MM.1S (cell line): ENCODE measurements around the gene DSCAML1.

Experiments used
- DNase-seq: peaks from one replicate; pipeline ENCODE4 v3.0.0-alpha.2; 2015
- H2AFZ ChIP-seq: fragments of 300-600 bp; sonication (generic); 2 replicates; pipeline ENCODE4 v1.6.0; 2016; ENCODE audit warnings: antibody characterized with exemption, low read length
- H3F3A ChIP-seq: fragments of 300-600 bp; sonication (generic); 2 replicates; pipeline ENCODE4 v1.6.1; 2016; ENCODE audit warnings: mild to moderate bottlenecking, antibody characterized with exemption, low read length, moderate library complexity, mixed read lengths; ENCODE audit not compliant: insufficient read depth
- H3K27ac ChIP-seq: fragments of 300-600 bp; sonication (generic); 2 replicates; pipeline ENCODE4 v1.5.1; 2016; ENCODE audit warnings: mild to moderate bottlenecking, low read length
- H3K27me3 ChIP-seq: fragments of 300-600 bp; sonication (generic); replicated peaks from 2 replicates; pipeline ENCODE4 v1.6.0; 2016; ENCODE audit warnings: low read length; ENCODE audit not compliant: insufficient read depth
- H3K36me3 ChIP-seq: fragments of 300-600 bp; sonication (generic); replicated peaks from 2 replicates; pipeline ENCODE4 v1.6.1; 2016; ENCODE audit warnings: mild to moderate bottlenecking, low read length, mixed read lengths; ENCODE audit not compliant: insufficient read depth
- H3K4me1 ChIP-seq: fragments of 300-600 bp; sonication (generic); 2 replicates; pipeline ENCODE4 v1.6.1; 2016; ENCODE audit warnings: low read length, mixed read lengths
- H3K4me2 ChIP-seq: fragments of 300-600 bp; sonication (generic); 2 replicates; pipeline ENCODE4 v1.6.0; 2016; ENCODE audit warnings: low read depth, low read length
- H3K4me3 ChIP-seq: fragments of 300-600 bp; sonication (generic); 2 replicates; pipeline ENCODE4 v1.5.1; 2016; ENCODE audit warnings: low read length, mixed read lengths
- H3K79me2 ChIP-seq: fragments of 300-600 bp; sonication (generic); 2 replicates; pipeline ENCODE4 v1.6.1; 2016; ENCODE audit warnings: mixed run types, low read length, mixed read lengths
- H3K9ac ChIP-seq: fragments of 300-600 bp; sonication (generic); 2 replicates; pipeline ENCODE4 v1.6.1; 2016; ENCODE audit warnings: low read length, mixed read lengths
- H3K9me2 ChIP-seq: fragments of 300-600 bp; sonication (generic); replicated peaks from 2 replicates; pipeline ENCODE4 v1.6.1; 2016; ENCODE audit warnings: mild to moderate bottlenecking, low read length, mixed read lengths; ENCODE audit not compliant: insufficient read depth
- H3K9me3 ChIP-seq: fragments of 300-600 bp; sonication (generic); replicated peaks from 2 replicates; pipeline ENCODE4 v1.6.1; 2016; ENCODE audit warnings: mild to moderate bottlenecking, low read length, mixed read lengths; ENCODE audit not compliant: insufficient read depth
- H4K20me1 ChIP-seq: fragments of 300-600 bp; sonication (generic); 2 replicates; pipeline ENCODE4 v1.6.1; 2016; ENCODE audit warnings: mild to moderate bottlenecking, low read length, moderate library complexity, mixed read lengths; ENCODE audit not compliant: insufficient read depth
- CTCF ChIP-seq: fragments of 300-600 bp; sonication (generic); IDR thresholded peaks from 2 replicates; pipeline ENCODE4 v1.5.1; 2016; ENCODE audit warnings: antibody characterized with exemption, low read length, mixed read lengths
- EZH2 ChIP-seq: fragments of 300-600 bp; sonication (generic); optimal IDR thresholded peaks from 2 replicates; pipeline ENCODE3; 2017; ENCODE audit warnings: low read depth, mild to moderate bottlenecking, antibody characterized with exemption, low read length, mixed read lengths
- EZH2phosphoT487 ChIP-seq: fragments of 300-600 bp; sonication (generic); IDR thresholded peaks from 2 replicates; pipeline ENCODE4 v1.6.1; 2018; ENCODE audit warnings: antibody characterized with exemption, low read length

The DSCAML1 gene

DNA sequence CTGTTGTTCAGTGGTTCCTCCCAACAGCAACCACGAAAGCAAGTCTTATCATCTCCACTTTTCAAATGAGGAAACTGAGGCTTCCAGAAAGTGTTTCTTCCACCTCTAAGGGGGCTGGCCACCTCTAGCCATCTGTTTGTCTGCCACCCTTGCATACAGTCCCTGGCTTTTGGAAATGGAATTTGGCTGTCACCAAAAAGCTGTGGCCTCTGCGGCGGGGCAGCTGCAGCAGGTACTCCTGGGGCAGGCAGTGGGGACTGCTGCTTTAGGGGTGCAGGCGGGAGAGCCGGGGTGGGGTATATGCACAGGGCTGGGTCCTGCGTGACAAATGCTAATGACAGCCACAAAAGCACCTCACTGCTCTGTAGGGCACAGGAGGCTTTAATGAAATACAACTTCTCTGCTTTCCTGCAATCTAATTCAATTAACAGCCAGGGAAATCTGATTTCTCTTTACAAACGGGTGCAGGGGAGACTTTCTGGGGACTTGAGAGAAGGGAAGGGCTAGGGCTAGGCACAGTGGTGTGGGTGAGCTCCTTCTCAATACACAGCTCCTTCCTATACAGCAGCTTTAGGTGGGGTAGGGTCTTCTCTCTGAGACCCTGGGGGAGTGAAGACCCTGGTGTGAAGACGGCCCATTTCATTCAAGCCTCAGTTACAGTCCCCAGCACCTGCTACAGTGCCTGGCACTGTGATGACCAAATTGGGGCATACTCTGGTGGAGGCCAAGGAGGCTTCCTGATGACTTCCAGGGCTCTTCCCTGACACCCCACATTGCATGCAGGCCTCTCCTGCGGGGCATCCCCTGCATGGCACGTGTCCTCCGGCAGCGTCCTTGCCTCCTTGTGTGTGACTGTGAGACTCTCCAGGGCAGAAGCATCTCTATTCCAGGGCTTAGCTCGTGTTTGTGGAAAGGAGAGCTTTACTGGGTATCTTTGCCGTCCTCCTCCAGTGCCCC is 307.7 kb downstream of the DSCAML1 start:
- Histone ChIP-seq H3K9me2 (no peaks in the 10 kb centered on the region), H3K9ac (no peak overlapping the region), H3K4me1 (no peaks in the 10 kb centered on the region)

GRCh38 chr11:117486059-117486458 is 311.0 kb downstream of the DSCAML1 start:
- Histone ChIP-seq H3K36me3 (no peaks in the 10 kb centered on the region), H3K9me3 (no peaks in the 10 kb centered on the region), H3K4me2 (no peak overlapping the region), H3K4me3 (no peak overlapping the region), H2AFZ (no peak overlapping the region), H3K79me2 (no peaks in the 10 kb centered on the region), H3K27ac (no peak overlapping the region), H3K4me1 (no peaks in the 10 kb centered on the region), H3K27me3 (peaks cover 70% of the 10 kb centered on the region), H3K9me2 (no peaks in the 10 kb centered on the region), H4K20me1 (no peaks in the 10 kb centered on the region), H3F3A (no peaks in the 10 kb centered on the region), H3K9ac (no peak overlapping the region)
- DNase-seq: no peak
- TF ChIP-seq CTCF (no peak), EZH2phosphoT487 (no peak), EZH2 (no peak)

More for the DNA sequence above, 307.7 kb downstream of the DSCAML1 start:
- H3K27me3 ChIP-seq: peaks cover 70% of the 10 kb centered on the region
- no peaks in the 10 kb centered on the region for H3K9me3 ChIP-seq
- no peak overlapping the region for H2AFZ ChIP-seq
- DNase-seq: no peak
- no peaks in the 10 kb centered on the region for H3K79me2 ChIP-seq
- TF ChIP-seq EZH2phosphoT487: no peak
- no peak for TF ChIP-seq CTCF
- TF ChIP-seq EZH2: no peak
- no peaks in the 10 kb centered on the region for H4K20me1 ChIP-seq
- H3K4me3 ChIP-seq: no peak overlapping the region
- H3K27ac ChIP-seq: no peak overlapping the region
- H3K4me2 ChIP-seq: no peak overlapping the region
- H3F3A ChIP-seq: no peaks in the 10 kb centered on the region
- no peaks in the 10 kb centered on the region for H3K36me3 ChIP-seq

- Histone ChIP-seq H3K27me3 (peaks cover 60% of the 10 kb centered on the region), H3K4me1 (no peaks in the 10 kb centered on the region), H3K27ac (no peak overlapping the region), H3K9me3 (no peaks in the 10 kb centered on the region), H3K4me2 (no peak overlapping the region), H4K20me1 (no peaks in the 10 kb centered on the region), H3K79me2 (no peaks in the 10 kb centered on the region), H3K4me3 (no peak overlapping the region), H3K9ac (no peak overlapping the region), H3F3A (no peaks in the 10 kb centered on the region), H2AFZ (no peak overlapping the region), H3K36me3 (no peaks in the 10 kb centered on the region), H3K9me2 (no peaks in the 10 kb centered on the region)
- no peak for DNase-seq
- no peak for TF ChIP-seq EZH2phosphoT487
- TF ChIP-seq EZH2: no peak
- no peak for TF ChIP-seq CTCF
These were observed 312.9 kb downstream of the DSCAML1 start for GRCh38 chr11:117484156-117484555.
